B cell (primary cell): ENCODE measurements around the gene DEFB131A.
"Not testable (repeated sequence)": the region's sequence is repeated elsewhere in the genome, so short reads cannot be mapped to it uniquely, and the experiment has no call there.

Source experiments
- CTCF ChIP-seq: fragments of 200-600 bp; IDR thresholded peaks from one replicate; pipeline ENCODE4 v1.8.0; 2022; ENCODE audit warnings: antibody characterized with exemption, mild to moderate bottlenecking
- EZH2 ChIP-seq: IDR thresholded peaks from 2 replicates; pipeline ENCODE4 v1.6.1; 2012; ENCODE audit warnings: borderline replicate concordance, low read depth, mild to moderate bottlenecking, moderate library complexity, low read length; ENCODE audit not compliant: insufficient read depth, poor library complexity, severe bottlenecking

- not testable (repeated sequence) for TF ChIP-seq CTCF, EZH2
These were observed 38.7 kb downstream of the DEFB131A start for GRCh38 chr4:9482871-9483270.
